CD14-positive monocyte (primary cell): ENCODE measurements around the gene FOXM1. TPM values are rescaled to one million over a fixed set of nuclear protein-coding genes. Genes with fewer than 3 reads are reported as not detected.

Experiments
- DNase-seq, 3 donors: peaks; one replicate each; pipeline ENCODE4 v3.0.0-alpha.2; 2011 to 2022
- H2AFZ ChIP-seq: 2 replicates; pipeline ENCODE4 v1.6.0; 2012; ENCODE audit warnings: mild to moderate bottlenecking, low read depth, low read length, inconsistent platforms; ENCODE audit not compliant: insufficient read depth, poor library complexity, severe bottlenecking
- H3K27ac ChIP-seq, 2 donors: 1 replicate in 1 of 2; 2 replicates in 1 of 2; pipeline ENCODE4 v1.5.1; 2012 to 2013; ENCODE audit warnings: low read length in 2 of 2, control low read depth in 1 of 2, inconsistent platforms in 1 of 2, low read depth in 1 of 2, mild to moderate bottlenecking in 1 of 2
- H3K27me3 ChIP-seq, 2 donors: one replicate each; pipeline versions ENCODE4 v1.6.0 to v1.6.1; 2011 to 2013; ENCODE audit warnings: low read length in 2 of 2; ENCODE audit not compliant: control insufficient read depth in 2 of 2, insufficient read depth in 2 of 2
- H3K36me3 ChIP-seq, 2 donors: replicated peaks in 1 of 2; 1 replicate in 1 of 2; 2 replicates in 1 of 2; pipeline versions ENCODE4 v1.5.1 to v1.6.1; 2012 to 2013; ENCODE audit warnings: low read length in 2 of 2, control low read depth in 1 of 2, inconsistent platforms in 1 of 2, mild to moderate bottlenecking in 1 of 2; ENCODE audit not compliant: insufficient read depth in 2 of 2, control insufficient read depth in 1 of 2
- H3K4me1 ChIP-seq, 2 donors: 1 replicate in 1 of 2; 2 replicates in 1 of 2; pipeline versions ENCODE4 v1.5.1 to v1.6.1; 2012 to 2013; ENCODE audit warnings: low read length in 2 of 2, control low read depth in 1 of 2, inconsistent platforms in 1 of 2, mild to moderate bottlenecking in 1 of 2, moderate library complexity in 1 of 2; ENCODE audit not compliant: insufficient read depth in 2 of 2, control insufficient read depth in 1 of 2
- H3K4me2 ChIP-seq: replicated peaks from 2 replicates; pipeline ENCODE3; 2012; ENCODE audit warnings: low read length, moderate library complexity, mild to moderate bottlenecking; ENCODE audit not compliant: poor library complexity, severe bottlenecking; ENCODE audit errors: extremely low read depth
- H3K4me3 ChIP-seq, 3 experiments: fragments of 200-600 bp in 1 of 3; sonication (generic) in 1 of 3; replicated peaks in 1 of 3; 1 replicate in 2 of 3; 2 replicates in 1 of 3; pipeline ENCODE4 v1.5.1; 2011 to 2013; ENCODE audit warnings: low read length in 3 of 3, mild to moderate bottlenecking in 3 of 3, control low read depth in 2 of 3, low read depth in 2 of 3, inconsistent platforms in 1 of 3, moderate library complexity in 1 of 3
- H3K79me2 ChIP-seq: 2 replicates; pipeline ENCODE4 v1.6.0; 2012; ENCODE audit warnings: mild to moderate bottlenecking, control low read depth, inconsistent platforms, low read length, moderate library complexity; ENCODE audit not compliant: insufficient read depth
- H3K9ac ChIP-seq: 2 replicates; pipeline ENCODE4 v1.6.0; 2017; ENCODE audit warnings: low read length, mild to moderate bottlenecking; ENCODE audit not compliant: insufficient read depth, poor library complexity, severe bottlenecking
- H3K9me3 ChIP-seq, 2 donors: replicated peaks in 1 of 2; 1 replicate in 1 of 2; 2 replicates in 1 of 2; pipeline versions ENCODE4 v1.5.1 to v1.6.1; 2012 to 2013; ENCODE audit warnings: low read length in 2 of 2, control low read depth in 1 of 2; ENCODE audit not compliant: control insufficient read depth in 1 of 2, insufficient read depth in 1 of 2
- H4K20me1 ChIP-seq: 2 replicates; pipeline ENCODE4 v1.6.0; 2012; ENCODE audit warnings: mild to moderate bottlenecking, low read length, control low read depth, moderate library complexity; ENCODE audit not compliant: insufficient read depth
- H3K27ac Mint-ChIP-seq, 7 donors: one replicate each; pipeline ENCODE4 v1.8.0; 2020; ENCODE audit warnings: mild to moderate bottlenecking in 7 of 7, mixed read lengths in 7 of 7, moderate library complexity in 6 of 7, inconsistent platforms in 2 of 7
- H3K27me3 Mint-ChIP-seq, 3 donors: one replicate each; pipeline ENCODE4 v1.8.0; 2021 to 2022; ENCODE audit warnings: low read depth in 3 of 3, mild to moderate bottlenecking in 3 of 3, mixed read lengths in 3 of 3, moderate library complexity in 3 of 3, inconsistent platforms in 1 of 3
- H3K36me3 Mint-ChIP-seq, 2 donors: one replicate each; pipeline ENCODE4 v1.8.0; 2020; ENCODE audit warnings: mixed read lengths in 2 of 2, inconsistent platforms in 1 of 2, mild to moderate bottlenecking in 1 of 2
- H3K4me1 Mint-ChIP-seq: one replicate; pipeline ENCODE4 v1.8.0; 2020; ENCODE audit warnings: mild to moderate bottlenecking, mixed read lengths
- H3K4me3 Mint-ChIP-seq, 2 donors: one replicate each; pipeline ENCODE4 v1.8.0; 2020; ENCODE audit warnings: mild to moderate bottlenecking in 2 of 2, mixed read lengths in 2 of 2, moderate library complexity in 1 of 2
- H3K9me3 Mint-ChIP-seq, 7 donors: one replicate each; pipeline ENCODE4 v1.8.0; 2020 to 2022; ENCODE audit warnings: mixed read lengths in 7 of 7, mild to moderate bottlenecking in 6 of 7, moderate library complexity in 6 of 7, inconsistent platforms in 2 of 7
- WGBS: methylation state at CpG from one replicate; pipeline ENCODE4 v1.1.5; 2013; ENCODE audit warnings: missing lambda C conversion rate; ENCODE audit not compliant: insufficient coverage; 5-methylcytosine and 5-hydroxymethylcytosine counted together
- intact Hi-C, 2 donors: fragments of 100-400 bp; cut with micrococcal nuclease; formaldehyde crosslinking; loops; one replicate each; pipeline versions ENCODE4 v1.15.0 to v1.15.1; 2023
- polyA plus RNA-seq, 3 donors: library from polyadenylated mRNA; depleted of rRNA in 1 of 3; unstranded in 2 of 3; stranded (reverse) in 1 of 3; fragments of 300-500 nt in 2 of 3; fragments of >200 nt in 1 of 3; fragmentation: Illumina TruSeq in 2 of 3; gene quantifications; 1 replicate in 2 of 3; 2 replicates in 1 of 3; pipeline ENCODE4 v1.2.3, GENCODE V29; 2012 to 2021
- TF ChIP-seq, protein P1 (sequence below): fragments of 200-600 bp; IDR thresholded peaks from one replicate; pipeline ENCODE4 v1.8.0; 2022; ENCODE audit warnings: antibody characterized with exemption, mild to moderate bottlenecking

FOXM1 gene
- polyA plus RNA-seq, 3 donors = 0.03 TPM; not detected in 2

DNA sequence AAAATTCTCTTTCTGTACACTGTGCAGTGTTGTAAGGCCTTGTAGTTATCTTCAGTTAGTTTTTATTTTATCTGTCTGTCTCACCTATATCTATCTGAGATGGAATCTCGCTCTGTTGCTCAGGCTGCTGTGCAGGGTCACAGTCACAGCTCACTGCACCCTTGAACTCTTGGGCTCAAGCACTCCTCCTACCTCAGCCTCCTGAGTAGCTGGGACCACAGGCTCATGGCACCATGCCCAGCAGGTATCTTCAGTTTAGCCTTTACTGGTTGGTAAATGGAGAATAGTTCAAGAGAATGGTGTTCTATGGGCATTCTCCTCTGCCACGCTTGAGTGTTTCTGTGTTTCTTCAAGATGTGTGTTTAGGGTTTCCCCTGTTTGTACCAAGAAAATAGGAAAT is 27.3 kb upstream of the FOXM1 start:
- no peaks in the 10 kb centered on the region for H4K20me1 ChIP-seq
- Mint-ChIP-seq H3K9me3 (no peaks in the 10 kb centered on the region), H3K27ac (no peak overlapping the region), H3K4me3 (no peak overlapping the region), H3K27me3 (peaks cover 2% of the 10 kb centered on the region in 3 donors), H3K36me3 (no peaks in the 10 kb centered on the region), H3K4me1 (no peaks in the 10 kb centered on the region)
- no peaks in the 10 kb centered on the region for H3K27me3 ChIP-seq
- H3K4me2 ChIP-seq = no peak overlapping the region
- H3K4me3 ChIP-seq = no peak overlapping the region
- intact Hi-C loops = no loop called here
- H2AFZ ChIP-seq = no peak overlapping the region
- no peaks in the 10 kb centered on the region for H3K36me3 ChIP-seq
- DNase-seq = no peak
- WGBS = no CpG with 5 or more reads among the region's 2 CpGs
- H3K79me2 ChIP-seq = no peaks in the 10 kb centered on the region
- no peaks in the 10 kb centered on the region for H3K4me1 ChIP-seq
- no peak overlapping the region for H3K9ac ChIP-seq
- no peak overlapping the region for H3K27ac ChIP-seq
- TF ChIP-seq, protein P1, sequence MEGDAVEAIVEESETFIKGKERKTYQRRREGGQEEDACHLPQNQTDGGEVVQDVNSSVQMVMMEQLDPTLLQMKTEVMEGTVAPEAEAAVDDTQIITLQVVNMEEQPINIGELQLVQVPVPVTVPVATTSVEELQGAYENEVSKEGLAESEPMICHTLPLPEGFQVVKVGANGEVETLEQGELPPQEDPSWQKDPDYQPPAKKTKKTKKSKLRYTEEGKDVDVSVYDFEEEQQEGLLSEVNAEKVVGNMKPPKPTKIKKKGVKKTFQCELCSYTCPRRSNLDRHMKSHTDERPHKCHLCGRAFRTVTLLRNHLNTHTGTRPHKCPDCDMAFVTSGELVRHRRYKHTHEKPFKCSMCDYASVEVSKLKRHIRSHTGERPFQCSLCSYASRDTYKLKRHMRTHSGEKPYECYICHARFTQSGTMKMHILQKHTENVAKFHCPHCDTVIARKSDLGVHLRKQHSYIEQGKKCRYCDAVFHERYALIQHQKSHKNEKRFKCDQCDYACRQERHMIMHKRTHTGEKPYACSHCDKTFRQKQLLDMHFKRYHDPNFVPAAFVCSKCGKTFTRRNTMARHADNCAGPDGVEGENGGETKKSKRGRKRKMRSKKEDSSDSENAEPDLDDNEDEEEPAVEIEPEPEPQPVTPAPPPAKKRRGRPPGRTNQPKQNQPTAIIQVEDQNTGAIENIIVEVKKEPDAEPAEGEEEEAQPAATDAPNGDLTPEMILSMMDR = no peak
- no peaks in the 10 kb centered on the region for H3K9me3 ChIP-seq

- H3K4me1 Mint-ChIP-seq = no peaks in the 10 kb centered on the region
- intact Hi-C loops = no loop called here
- Histone ChIP-seq H3K4me2 (no peak overlapping the region), H4K20me1 (no peaks in the 10 kb centered on the region), H3K36me3 (no peaks in the 10 kb centered on the region), H3K9me3 (no peaks in the 10 kb centered on the region), H3K9ac (no peak overlapping the region), H3K4me1 (no peaks in the 10 kb centered on the region), H3K79me2 (no peaks in the 10 kb centered on the region), H3K27me3 (no peaks in the 10 kb centered on the region), H2AFZ (no peak overlapping the region), H3K4me3 (no peak overlapping the region), H3K27ac (no peak overlapping the region)
- no peak overlapping the region for H3K27ac Mint-ChIP-seq
- H3K27me3 Mint-ChIP-seq = peaks cover 0 to 2% (median 2%) of the 10 kb centered on the region in 3 donors
- H3K36me3 Mint-ChIP-seq = no peaks in the 10 kb centered on the region
- H3K9me3 Mint-ChIP-seq = no peaks in the 10 kb centered on the region
- DNase-seq = no peak
- TF ChIP-seq, protein P1 = no peak
- 87% methylated on average over 3 of the region's 4 CpGs for WGBS
- no peak overlapping the region for H3K4me3 Mint-ChIP-seq
These were observed 25.4 kb upstream of the FOXM1 start for GRCh38 chr12:2902272-2902880.
